ENCODE measurements around the gene POGZ. TPM values are rescaled to one million over a fixed set of nuclear protein-coding genes. Genes with fewer than 3 reads are reported as not detected.

POGZ gene
- total RNA-seq, 1 experiment from 2014 or later: 80.6 TPM

GRCh38 chr1:151369302-151369610 lies 90.0 kb downstream of the POGZ start:
- H3K4me2 ChIP-seq (ENCODE audit: low read length): no peak overlapping the region
- H3K27me3 ChIP-seq (ENCODE audit: insufficient read depth, low read length): no peaks in the 10 kb centered on the region
- H2AFZ ChIP-seq (ENCODE audit: low read depth, low read length, poor library complexity, severe bottlenecking): no peak overlapping the region
- ATAC-seq (no peak), DNase-seq (ENCODE audit: low read depth, low spot score) (no peak)
- no peaks in the 10 kb centered on the region for H3K79me2 ChIP-seq (ENCODE audit: insufficient read depth, low read length)
- POLR2A ChIA-PET: no interaction called here
- peaks cover 0 to 2% of the 10 kb centered on the region in 2 experiments; a peak in 1 of 4 replicates for H3K4me1 ChIP-seq (ENCODE audit: control insufficient read depth in 1 of 2, insufficient read depth in 2 of 2, low read length in 2 of 2)
- H3K36me3 ChIP-seq (ENCODE audit: control insufficient read depth in 1 of 2, insufficient read depth in 2 of 2, low read length in 2 of 2): no peaks in the 10 kb centered on the region
- intact Hi-C loops (cut with micrococcal nuclease): no loop called here
- no peak overlapping the region for H3K4me3 ChIP-seq (replicated peaks in 1 of 2; ENCODE audit: low read depth in 1 of 2, low read length in 2 of 2)
- no peak overlapping the region for H3K27ac ChIP-seq (ENCODE audit: low read depth, low read length)
- no peaks in the 10 kb centered on the region for H4K20me1 ChIP-seq (ENCODE audit: insufficient read depth)
- RAD21 ChIA-PET (ENCODE audit: low non-redundant PET in 1 of 2, low total read pairs in 2 of 2, uncharacterized antibody in 2 of 2, unreplicated experiment in 2 of 2): no interaction called here
- no TSS peak for BruUV-seq (replicated peaks)
- CTCF ChIA-PET: interaction anchor here (1.2 kb wide), 1 partner anchor 68 kb away, joined by 3 read pairs; no protein-coding TSS in a partner anchor
- TF ChIP-seq FOSL1 (IDR thresholded peaks at IDR 0.05; ENCODE audit: low read depth): no peak
- no peak for TF ChIP-seq YY1 (IDR thresholded peaks at IDR 0.05; ENCODE audit: extremely low read depth, insufficient replicate concordance, low read depth, low read length)
- no peak for TF ChIP-seq REST (IDR thresholded peaks at IDR 0.05; ENCODE audit: low read depth)
- TF ChIP-seq POLR2AphosphoS5 (IDR thresholded peaks at IDR 0.05; ENCODE audit: low read depth, low read length): no peak
- TF ChIP-seq ZNF274 (IDR thresholded peaks at IDR 0.05; ENCODE audit: low read depth, low read length): no peak
- no peak for TF ChIP-seq ZFX (IDR thresholded peaks at IDR 0.05)
- TF ChIP-seq SRF (IDR thresholded peaks at IDR 0.05; ENCODE audit: low read depth): no peak
- no peak for TF ChIP-seq ATF3 (IDR thresholded peaks at IDR 0.05)
- no peak for TF ChIP-seq TCF7L2 (IDR thresholded peaks at IDR 0.05; ENCODE audit: borderline replicate concordance, extremely low read depth, insufficient read depth, insufficient read length)
- TF ChIP-seq MAX (IDR thresholded peaks at IDR 0.05): no peak
- TF ChIP-seq JUND (IDR thresholded peaks at IDR 0.05): no peak
- no peak for TF ChIP-seq EZH2phosphoT487 (IDR thresholded peaks at IDR 0.05; ENCODE audit: borderline replicate concordance)
- no peak for TF ChIP-seq POLR2A (IDR thresholded peaks at IDR 0.05; ENCODE audit: borderline replicate concordance, extremely low read depth, insufficient read depth, insufficient read length)
- TF ChIP-seq CBX3 (IDR thresholded peaks at IDR 0.05; ENCODE audit: low read depth): no peak
- TF ChIP-seq, protein P1, sequence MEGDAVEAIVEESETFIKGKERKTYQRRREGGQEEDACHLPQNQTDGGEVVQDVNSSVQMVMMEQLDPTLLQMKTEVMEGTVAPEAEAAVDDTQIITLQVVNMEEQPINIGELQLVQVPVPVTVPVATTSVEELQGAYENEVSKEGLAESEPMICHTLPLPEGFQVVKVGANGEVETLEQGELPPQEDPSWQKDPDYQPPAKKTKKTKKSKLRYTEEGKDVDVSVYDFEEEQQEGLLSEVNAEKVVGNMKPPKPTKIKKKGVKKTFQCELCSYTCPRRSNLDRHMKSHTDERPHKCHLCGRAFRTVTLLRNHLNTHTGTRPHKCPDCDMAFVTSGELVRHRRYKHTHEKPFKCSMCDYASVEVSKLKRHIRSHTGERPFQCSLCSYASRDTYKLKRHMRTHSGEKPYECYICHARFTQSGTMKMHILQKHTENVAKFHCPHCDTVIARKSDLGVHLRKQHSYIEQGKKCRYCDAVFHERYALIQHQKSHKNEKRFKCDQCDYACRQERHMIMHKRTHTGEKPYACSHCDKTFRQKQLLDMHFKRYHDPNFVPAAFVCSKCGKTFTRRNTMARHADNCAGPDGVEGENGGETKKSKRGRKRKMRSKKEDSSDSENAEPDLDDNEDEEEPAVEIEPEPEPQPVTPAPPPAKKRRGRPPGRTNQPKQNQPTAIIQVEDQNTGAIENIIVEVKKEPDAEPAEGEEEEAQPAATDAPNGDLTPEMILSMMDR (IDR thresholded peaks at IDR 0.05 in 2 of 3, conservative IDR thresholded peaks at IDR 0.05 in 1 of 3; ENCODE audit: borderline replicate concordance in 1 of 3, insufficient read depth in 1 of 3, low read depth in 2 of 3, low read length in 2 of 3): no peak
- no peak for TF ChIP-seq ELF1 (IDR thresholded peaks at IDR 0.05; ENCODE audit: borderline replicate concordance, low read depth)
- H3K9me3 ChIP-seq (ENCODE audit: control insufficient read depth in 1 of 2, insufficient read depth in 1 of 2, low read depth in 1 of 2, low read length in 2 of 2): no peaks in the 10 kb centered on the region
- no peaks in the 10 kb centered on the region for H3K9me2 ChIP-seq (ENCODE audit: insufficient read depth)
- no peak overlapping the region for H3K9ac ChIP-seq (ENCODE audit: low read length)

Data from HCT116 (cell line).